H1 (cell line): ENCODE results near the gene CLASP2. TPM values are rescaled to one million over a fixed set of nuclear protein-coding genes. Genes with fewer than 3 reads are reported as not detected.

Experiments
- RFX5 ChIP-seq: IDR thresholded peaks from 2 replicates; pipeline ENCODE4 v1.6.1; 2011; ENCODE audit warnings: low read depth, low read length, improper control_type of control experiment, borderline replicate concordance
- SIN3A ChIP-seq, 2 experiments: IDR thresholded peaks in 1 of 2; conservative IDR thresholded peaks in 1 of 2; 2 replicates each; pipeline ENCODE4 v1.6.1; 2011 to 2012; ENCODE audit warnings: low read length in 2 of 2, improper control_type of control experiment in 1 of 2, low read depth in 1 of 2, mild to moderate bottlenecking in 1 of 2
- polyA plus RNA-seq, 7 experiments: library from polyadenylated mRNA; depleted of rRNA in 3 of 7; stranded (reverse) in 5 of 7; unstranded in 2 of 7; fragments of >200 nt in 5 of 7; fragments of 200-250 nt in 2 of 7; gene quantifications; 1 replicate in 5 of 7; 2 replicates in 1 of 7; 4 replicates in 1 of 7; pipeline versions ENCODE4 v1.2.1 to v1.2.3, GENCODE V29; 2011 to 2013; ENCODE audit warnings: missing spikeins in 2 of 7, mixed read lengths in 2 of 7
- total RNA-seq: library from RNA; stranded (reverse); fragmentation: NEBNext Ultra II Directional; extraction: Animal tissue kit (Norgen Biotek cat#: 25700); gene quantifications from 2 replicates; pipeline ENCODE4 v1.2.1, GENCODE V29; 2021

The CLASP2 gene
- total and polyA plus RNA-seq, 2 of the 8 experiments (the other 6 are each of a cell fraction or from before 2014, with no cell fraction given) = 21.7 to 58.0 TPM

- TF ChIP-seq SIN3A (conservative IDR thresholded peaks at IDR 0.05 in 1 of 2, IDR thresholded peaks at IDR 0.05 in 1 of 2; ENCODE audit: low read depth in 1 of 2, low read length in 2 of 2) = no peak
- no peak for TF ChIP-seq RFX5
Observed at GRCh38 chr3:33547101-33547500, 171.0 kb downstream of the CLASP2 start (continued).
